AG08395 (cell line): ENCODE measurements around the gene ARHGEF7.
"Not testable (repeated sequence)": the region's sequence is repeated elsewhere in the genome, so short reads cannot be mapped to it uniquely, and the experiment has no call there.

Experiments used
- DNase-seq: peaks from one replicate; pipeline ENCODE4 v3.0.0; 2012; ENCODE audit warnings: mixed read lengths, low spot score

ARHGEF7 gene

DNA sequence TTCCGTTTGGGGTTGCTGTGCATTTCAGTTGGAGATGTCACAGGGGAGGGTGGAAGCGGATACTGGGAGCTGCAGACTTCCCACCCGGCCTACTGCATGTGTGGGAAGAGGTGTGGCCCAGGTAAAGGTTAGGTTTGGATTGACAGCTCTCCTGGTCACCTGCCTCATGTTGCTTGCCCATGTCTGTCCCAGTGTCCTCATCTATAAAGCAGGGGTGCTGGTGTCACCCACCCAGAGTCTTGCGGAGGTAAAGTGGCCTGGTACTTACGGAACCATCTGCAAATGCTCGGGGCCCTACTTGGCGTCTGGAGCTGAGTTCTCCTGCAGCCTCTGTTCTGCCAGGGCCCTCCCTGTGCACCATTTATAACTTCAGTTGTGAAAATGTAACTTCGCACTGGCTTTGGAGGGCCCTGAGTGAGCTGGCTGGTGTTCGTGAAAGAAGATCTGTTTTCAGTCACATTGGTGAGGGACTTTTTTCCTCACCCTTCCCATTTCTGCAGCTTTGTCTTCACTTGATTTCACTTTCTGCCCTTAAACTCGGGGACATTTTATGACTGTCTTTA, 140.2 kb downstream of the ARHGEF7 start:
- no peak for DNase-seq

DNA sequence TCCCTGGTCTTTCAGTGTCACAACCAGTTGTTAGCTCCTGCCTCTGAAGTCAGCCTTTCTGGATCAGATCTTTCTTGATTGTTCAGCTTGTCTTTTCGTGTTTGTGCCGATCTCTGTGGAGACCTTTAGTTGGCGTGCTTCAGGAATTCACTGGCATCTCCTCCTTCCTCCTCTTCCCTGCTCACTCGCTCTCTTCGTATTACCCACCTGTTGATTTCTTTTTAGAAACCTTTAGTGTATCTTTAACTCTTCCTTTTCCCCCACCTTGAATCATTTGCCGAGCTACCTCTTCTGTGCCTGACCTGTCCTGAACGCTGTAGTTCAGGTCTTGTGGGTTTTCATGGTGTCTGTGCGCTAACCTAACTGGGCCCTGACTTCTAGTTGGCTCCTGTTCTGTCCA, 141.3 kb downstream of the ARHGEF7 start:
- no peak for DNase-seq

DNA sequence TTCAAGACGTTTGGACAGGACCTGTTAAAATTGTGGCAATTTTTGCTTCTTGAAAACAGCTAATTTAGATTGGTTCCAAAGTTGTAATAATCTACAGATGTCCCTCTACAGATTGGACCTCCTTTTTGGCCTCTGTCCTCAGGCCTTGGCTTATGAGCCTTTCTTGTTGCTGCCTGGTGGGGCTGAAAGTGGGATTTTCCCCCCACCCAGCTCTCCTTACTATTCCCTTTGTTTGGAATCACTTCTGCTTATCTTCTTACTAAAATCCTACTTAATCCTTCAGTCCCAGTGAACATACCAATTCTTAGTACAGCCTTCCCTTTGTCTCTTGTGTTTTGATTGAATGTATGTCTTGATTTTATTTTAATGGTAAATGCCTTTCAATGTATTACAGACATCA, 141.8 kb downstream of the ARHGEF7 start:
- no peak for DNase-seq

DNA sequence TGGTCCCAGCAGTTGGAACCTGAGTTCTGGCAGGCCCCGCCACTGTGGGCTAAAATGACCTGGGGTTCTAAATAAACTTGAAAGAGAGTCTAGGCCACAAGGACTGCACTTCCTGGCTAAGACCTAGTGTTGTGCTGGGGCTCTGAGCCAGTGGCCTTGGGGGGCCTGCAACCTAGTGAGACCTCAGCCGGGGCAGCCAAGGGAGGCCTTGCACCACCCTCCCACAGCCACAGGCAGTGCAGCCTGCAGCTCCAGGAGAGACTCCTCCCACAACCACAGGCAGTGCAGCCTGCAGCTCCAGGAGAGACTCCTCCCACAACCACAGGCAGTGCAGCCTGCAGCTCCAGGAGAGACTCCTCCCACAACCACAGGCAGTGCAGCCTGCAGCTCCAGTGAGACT, 142.8 kb downstream of the ARHGEF7 start:
- DNase-seq: not testable (repeated sequence)

DNA sequence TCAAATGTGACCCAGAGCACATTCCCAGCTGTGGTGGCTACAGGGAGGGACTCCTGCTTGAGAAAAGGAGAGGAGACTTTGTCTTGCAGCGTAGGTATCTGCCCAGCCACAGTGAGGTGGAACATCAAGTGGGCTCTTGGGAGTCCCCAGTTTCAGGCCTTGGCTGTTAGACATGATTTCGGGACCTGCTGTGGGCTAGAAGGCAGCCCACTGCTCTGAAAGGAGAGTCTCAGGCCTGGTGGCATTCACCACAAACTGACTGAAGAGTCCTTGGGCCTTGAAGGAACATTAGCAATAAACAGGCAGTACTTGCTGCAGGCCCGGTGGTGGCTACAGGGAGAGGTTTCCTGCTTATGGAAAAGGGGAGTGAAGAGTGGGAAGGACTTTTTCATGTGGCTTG, 143.5 kb downstream of the ARHGEF7 start:
- no peak for DNase-seq

DNA sequence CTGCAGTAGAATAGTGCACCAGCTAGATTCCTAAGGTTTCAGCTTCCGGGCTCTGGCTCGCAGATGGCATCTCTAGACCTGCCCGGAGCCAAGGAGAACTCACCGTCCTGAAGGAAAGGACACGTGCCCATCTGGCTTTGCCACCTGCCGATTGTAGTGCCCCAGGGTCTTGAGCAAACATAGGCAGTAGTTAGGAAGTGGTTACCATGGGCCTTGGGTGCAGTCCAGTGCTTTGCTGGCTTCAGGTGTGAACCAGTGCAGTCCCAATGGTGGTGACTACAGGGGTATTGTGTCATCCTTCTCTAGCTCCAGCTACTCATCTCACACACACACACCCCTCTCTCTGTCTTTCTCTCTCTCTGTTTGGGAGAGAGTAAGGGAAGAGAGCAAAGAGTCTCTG, 143.9 kb downstream of the ARHGEF7 start:
- DNase-seq: no peak

DNA sequence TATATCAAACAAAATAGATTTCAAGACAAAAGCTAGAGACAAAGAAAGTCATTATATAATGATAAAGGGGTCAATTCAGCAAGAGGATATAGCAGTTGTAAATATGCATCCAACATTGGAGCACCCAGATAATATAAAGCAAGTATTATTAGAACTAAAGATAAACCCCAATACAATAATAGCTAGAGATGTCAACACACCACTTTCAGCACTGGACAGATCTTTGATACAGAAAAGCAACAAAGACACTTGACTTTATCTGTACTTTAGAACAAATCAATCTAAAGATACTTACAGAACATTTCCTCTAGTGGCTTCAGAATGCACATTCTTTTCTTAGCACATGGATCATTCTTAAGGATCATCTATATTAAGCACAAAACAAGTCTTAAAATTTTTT, 146.2 kb downstream of the ARHGEF7 start:
- DNase-seq: no peak

DNA sequence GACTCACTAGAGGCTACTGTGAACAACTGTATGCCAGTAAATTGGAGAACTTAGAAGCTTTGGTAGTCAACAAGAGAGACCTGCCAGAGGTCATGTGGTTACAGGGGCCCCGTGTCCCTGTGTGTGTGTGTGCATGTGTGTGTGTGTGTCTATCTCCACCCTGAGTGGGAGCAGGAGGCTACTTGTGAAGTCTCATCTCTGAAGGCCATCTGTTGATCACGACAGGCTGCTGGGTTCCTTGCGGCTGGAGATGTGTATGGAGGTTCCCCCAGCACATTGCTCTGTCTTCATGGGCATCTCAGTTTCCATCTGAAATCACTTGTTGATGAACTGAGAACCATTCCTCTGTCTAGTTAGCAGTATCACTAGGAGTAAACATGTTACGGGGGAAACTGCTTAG, 147.2 kb downstream of the ARHGEF7 start:
- DNase-seq: no peak

DNA sequence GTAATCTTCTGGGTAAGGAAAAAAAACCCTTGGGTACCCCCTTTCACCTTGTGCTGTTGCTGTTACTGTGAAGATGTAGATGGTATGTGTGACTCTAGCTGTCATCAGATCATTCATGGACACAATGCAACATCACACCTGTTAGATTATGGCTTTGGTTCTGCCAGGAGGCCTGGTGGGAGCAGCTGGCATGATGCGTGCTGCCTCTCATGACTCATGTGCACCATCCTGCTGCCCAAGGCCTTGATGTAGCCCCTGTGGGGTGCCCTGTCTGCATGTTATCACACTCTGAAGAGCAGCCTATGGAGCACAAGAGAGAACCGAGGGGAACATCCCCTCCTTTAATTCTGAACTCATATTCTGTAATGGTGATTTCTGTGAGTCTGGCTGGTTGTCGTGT, 147.6 kb downstream of the ARHGEF7 start:
- no peak for DNase-seq

DNA sequence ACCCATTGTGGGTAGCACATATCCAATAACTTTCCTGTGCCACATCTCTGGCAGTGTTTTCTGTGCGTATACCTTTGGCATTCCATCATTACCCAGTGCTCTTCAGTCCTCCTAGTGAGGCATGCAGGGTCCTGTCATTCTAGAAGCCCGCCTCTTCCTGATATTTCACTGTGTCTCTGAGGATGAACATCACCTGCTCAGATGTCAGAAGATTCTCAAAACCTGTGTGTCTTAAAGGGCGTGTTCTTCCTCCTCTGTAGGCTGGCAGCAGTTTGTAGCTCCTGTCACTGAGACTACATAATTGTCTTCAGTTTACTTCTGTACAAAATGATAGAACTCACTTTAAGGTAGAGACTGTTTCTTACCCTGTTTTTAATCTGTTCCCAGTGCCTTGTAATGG, 148.5 kb downstream of the ARHGEF7 start:
- DNase-seq: no peak

DNA sequence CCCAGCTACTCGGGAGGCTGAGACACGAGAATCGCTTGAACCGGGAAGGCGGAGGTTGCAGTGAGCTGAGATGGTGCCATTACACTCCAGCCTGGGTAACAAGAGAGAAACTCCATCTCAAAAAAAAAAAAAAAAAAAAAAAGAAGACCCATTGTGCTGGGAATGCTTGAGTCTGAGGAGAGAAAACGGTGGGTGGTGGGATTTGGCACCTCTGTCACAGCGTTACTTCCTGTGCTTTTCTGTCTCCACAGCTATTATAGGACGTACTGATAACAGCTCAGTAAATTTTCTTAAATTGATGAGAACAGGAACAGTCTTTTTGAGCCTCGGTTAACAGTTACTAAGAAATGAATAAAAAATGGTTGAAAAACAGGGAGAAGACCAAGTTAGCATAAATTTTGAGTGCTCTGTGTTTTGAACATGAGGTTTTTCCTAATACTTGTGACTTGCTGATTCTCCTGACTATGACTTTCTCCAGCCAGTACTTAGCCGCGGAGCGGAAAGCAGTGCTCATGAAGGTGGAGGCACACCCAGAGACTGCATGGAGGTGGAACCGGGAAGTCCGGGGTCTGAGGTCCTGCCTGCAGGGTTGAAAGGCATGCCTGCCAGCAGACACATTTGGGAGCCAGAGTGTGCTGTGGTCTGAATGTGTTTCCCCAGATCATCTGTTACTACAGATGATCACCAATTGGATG, 150.0 kb downstream of the ARHGEF7 start:
- DNase-seq: no peak

DNA sequence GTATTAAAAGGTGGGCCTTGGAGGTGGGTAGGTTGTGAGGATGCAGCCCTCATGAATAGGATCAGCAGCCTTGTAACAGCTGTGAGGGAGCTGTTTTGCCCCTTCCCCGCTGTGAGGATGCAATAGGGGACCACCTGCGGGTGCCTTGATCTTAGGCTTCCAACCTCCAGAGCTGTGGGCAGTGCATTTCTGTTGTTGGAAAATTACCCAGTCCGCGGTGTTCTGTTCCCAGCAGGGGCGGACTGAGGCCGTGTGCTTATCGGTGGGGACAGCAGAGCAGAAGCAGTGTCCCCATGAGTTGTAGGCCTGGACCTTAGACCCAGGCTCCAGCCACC, 150.6 kb downstream of the ARHGEF7 start:
- DNase-seq: no peak

DNA sequence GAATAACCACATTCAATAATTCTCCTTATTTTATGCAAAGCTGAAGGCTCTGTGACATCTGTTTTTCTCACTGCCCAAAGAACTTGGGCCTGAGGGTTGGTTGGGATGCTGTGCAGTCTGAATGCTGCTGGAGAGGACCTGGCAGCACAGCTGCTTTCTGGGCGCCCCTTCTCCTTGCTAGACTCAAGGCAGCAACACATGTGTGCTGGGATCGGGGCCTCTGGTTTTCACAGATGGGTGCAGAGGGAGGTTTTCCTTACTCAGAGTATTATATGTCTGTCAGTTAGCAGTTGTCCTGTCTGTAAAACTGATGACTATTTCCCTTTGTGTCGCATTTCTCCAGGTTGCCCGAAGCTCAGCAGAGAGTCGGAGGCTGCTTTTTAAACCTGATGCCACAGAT, 152.1 kb downstream of the ARHGEF7 start:
- no peak for DNase-seq

DNA sequence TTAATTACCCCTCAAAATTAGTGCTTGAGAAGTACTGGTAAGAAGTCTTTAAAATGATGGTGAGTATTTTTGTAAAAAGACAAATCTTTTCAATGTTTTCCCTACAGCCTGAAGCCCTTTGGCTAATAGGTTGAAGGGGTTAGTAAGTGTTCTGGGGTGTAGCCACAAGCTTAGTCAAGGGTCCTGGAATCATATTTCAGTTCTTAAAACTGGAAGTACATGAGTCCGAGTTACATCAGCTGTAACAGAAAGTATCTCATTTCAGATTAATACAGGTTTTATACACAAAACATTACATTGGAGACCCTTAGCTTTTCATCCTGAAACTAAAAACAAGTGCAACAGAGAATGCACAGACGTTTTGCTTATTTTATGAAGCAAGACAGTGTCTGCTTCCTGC, 152.7 kb downstream of the ARHGEF7 start:
- DNase-seq: no peak

DNA sequence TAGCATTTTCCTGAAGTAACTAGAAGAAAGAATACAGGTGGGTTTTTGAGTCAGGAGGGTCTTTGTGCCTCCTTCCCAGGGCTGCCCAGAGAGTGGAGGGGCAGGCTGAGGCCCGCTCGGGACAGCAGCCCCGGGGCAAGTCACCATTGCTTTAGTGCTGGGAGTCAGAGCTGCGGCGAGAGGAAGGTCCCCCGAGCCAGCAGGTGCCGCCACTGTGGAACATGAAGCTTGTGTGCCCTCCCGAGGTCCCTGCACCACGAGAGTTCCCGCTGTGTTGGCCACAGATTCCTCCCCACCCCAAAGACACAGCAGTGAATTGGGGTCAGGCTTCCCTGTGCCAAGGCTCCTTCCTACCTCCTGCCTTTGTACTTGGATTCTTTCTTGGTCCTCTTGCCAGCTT, 154.4 kb downstream of the ARHGEF7 start:
- DNase-seq: no peak

DNA sequence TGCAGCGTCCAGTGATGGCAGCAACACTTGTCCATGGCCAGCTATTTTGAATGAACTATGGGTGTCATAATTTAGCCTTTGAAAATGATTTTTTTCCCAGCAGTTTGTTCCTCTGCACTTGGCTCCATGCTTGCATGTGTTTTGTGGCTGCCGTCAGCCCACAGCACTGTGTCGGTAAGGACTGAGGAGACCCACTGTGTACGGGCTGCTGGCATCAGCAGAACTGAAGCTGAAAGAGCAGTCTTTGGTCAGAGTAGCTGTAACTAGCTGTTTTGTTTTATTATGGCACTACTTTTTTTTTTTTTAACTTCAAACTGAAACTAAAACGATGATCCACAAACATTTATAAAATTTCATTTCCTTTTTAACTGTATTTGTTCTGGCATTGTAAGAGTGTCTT, 155.0 kb downstream of the ARHGEF7 start:
- peak; percentile 18 for DNase-seq

DNA sequence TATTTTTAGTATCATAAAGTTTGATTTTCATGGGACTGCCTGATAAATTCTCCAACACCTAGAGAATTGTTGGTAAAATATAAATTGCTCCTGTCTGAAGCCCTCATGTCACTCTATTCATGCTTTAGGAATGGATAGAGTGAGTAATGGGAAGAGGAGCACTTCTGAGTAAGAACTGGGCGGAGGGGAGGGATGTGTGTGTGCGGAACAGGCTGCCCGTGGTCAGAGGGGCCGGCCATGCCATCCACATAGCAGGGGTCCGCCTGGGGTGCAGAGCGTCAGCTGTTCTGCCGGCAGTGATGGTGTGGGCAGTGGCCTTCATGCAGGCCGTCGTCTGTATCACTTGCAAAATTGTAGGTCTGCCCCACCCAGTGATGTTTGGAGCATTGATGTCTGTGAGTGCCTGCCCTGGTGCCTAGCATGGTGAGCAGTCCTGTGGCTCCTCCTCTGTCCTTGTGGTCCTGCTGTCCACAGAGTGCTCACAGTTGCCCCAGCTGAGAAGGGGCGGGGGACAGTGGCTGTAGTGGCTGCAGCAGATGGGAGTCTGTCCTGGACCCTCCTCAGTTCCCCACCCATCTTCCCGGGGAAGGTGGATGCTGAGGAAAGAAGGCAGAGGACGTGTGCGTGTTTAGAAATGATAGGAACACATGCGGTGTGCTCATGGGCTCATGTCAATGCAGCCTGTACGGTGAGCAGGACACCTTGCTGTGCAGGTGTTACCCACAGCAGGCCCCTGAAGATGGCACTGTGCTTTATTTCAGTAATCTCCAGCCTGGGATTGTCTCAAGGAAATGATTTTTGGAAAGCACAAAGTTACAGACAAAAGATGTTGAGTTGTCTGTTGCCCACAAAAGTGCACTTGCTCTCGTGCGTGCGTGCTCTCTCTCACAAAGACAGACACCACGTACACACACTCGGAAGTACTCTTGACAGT, 155.9 kb downstream of the ARHGEF7 start:
- DNase-seq: peak; percentile 33

DNA sequence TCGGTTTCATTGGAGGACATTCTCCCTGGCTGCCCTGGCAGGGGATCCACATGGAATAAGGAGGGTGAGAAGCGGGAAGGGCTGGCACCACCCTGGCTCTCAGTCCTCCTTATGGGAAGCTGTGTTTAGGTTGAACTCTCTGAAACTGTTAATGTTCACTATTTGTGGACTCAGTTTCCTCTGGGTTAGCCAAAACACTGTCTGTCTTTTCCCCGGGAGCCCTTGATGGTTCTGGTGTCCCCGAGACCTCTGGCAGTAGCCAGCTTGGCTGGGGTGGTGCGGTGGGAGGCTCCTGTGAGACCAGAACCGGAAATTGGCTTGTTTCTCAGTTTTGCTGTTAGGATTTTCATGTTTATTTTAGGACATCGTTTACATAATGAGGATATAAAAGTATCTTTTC, 157.0 kb downstream of the ARHGEF7 start:
- no peak for DNase-seq

DNA sequence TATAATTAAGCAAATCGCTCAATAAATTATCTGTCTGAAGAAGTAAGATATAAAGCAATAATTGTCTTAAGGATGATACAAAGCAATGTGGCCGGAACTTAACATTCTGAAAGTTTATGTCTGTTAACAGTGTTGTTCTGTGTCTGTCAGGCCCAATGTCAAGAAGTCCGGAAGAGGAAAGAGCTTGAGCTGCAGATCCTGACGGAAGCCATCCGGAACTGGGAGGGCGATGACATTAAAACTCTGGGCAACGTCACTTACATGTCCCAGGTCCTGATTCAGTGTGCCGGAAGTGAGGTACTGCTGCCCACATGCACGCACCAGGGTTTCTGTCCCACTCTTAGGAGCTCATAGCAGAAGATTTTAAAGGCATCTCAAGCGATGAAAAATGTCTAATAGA, 160.3 kb downstream of the ARHGEF7 start:
- DNase-seq: no peak

DNA sequence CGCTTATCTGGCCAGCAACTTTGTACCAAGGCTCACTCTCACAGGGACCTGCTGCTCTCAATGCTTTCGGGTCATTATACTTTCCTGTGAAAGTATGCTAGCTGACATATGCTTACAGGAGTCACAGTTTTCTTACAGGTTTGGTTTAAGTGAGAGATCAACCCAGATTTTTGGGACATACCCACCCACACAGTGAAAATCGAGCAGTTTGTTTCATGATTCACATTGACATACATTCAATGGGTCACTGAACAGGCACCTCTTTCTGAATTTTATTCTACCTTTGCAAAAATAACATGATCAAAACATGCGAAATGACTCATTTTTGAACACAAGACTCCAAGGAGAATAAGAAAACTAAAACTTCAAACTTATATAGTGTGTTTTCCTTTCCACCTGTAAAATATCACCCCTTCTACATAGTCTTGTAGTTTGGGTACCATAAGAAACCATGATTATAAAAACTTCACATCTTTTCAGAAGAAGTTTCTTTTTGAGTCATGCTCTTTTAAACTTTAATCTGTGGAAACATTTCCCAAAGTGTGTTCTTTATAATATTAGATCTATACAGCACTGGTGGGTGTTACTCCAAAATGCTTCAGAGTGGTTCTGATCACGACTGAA, 161.0 kb downstream of the ARHGEF7 start:
- no peak for DNase-seq

DNA sequence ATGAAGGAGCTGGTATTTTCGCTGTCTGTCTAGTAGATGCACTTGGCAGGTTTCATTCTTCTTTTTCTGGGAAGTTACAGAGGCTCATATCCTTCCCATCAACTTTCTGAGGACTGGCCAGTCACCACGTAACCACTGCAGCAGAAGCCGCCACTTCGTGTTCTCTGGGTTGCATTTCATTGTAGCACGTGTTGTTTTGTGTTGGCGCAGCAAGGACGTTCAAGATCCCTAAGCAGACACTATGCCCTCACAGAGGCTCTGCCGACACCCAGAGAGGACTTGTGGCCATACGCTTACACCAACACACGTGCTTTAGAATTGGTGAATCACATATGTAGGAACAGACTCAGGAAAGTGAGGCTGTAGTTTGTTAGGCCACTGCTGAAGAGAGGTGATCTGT, 163.1 kb downstream of the ARHGEF7 start:
- DNase-seq: no peak

DNA sequence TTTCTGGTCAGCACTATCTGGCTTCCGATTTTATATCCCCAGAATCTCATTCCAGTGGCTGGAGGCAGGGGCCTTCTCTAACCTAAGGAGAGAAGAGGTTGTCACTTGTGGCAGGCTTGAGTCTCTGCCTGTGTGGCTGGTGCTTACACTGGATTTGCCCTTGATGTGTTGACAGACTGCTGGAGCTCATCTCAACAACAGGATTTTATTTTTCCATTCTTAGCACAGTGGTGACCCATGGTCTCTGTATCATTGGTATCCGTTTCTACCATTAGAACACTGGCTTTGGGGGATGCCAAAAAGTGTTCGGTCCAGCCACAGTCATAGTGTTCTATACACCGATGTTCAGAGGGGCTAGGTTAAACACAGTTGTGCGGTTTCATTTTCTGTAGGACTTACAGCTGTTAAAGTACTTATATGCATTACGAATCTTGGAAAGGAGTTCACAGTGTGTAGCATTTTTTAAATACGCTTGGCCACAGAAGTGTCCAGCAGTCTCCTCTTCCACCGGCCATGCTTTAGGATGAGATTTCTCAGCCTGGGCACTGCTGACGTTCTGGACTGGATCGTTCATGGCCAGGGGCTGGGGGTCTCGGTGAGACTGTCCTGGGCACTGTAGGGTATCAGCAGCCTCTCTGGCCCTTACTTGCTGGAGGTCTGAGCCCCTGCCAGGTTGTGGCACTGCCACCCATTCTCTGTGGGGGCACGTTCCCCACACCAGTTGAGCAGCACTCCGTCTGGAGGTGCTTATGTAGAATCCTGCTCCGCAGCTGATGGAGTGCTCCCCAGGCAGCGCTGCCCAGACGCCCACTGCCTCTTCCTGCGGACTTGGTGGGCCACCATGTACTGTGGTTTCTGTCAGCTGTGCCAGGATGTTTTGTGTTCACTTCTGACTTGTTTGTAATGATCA, 163.9 kb downstream of the ARHGEF7 start:
- DNase-seq: no peak
